GM15510 (cell line): Measurements from ENCODE around the gene PTPRG.

Experiments
- POLR2A ChIP-seq: IDR thresholded peaks from 3 replicates; pipeline ENCODE4 v1.6.1; 2011; ENCODE audit warnings: borderline replicate concordance; ENCODE audit not compliant: insufficient read length; ENCODE audit errors: extremely low read depth

PTPRG gene

DNA sequence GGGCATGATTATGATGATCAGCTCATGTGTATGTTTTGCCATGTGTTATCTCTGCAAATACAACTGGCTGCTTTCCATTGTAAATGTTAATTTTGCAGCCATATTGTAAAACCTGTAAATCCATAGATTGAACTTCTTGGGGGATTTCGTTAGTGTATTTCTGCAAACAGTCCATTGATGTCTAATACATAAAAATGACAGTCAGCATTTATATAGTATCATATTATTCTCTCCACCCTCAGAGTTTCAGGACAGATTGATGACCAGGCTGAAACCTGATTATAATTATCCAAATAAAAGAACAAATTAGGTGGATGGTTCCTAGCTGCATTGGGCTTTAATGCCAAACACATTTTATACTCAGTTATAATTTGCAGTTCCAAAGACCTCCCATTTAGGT, 535.1 kb downstream of the PTPRG start:
- TF ChIP-seq POLR2A = no peak

DNA sequence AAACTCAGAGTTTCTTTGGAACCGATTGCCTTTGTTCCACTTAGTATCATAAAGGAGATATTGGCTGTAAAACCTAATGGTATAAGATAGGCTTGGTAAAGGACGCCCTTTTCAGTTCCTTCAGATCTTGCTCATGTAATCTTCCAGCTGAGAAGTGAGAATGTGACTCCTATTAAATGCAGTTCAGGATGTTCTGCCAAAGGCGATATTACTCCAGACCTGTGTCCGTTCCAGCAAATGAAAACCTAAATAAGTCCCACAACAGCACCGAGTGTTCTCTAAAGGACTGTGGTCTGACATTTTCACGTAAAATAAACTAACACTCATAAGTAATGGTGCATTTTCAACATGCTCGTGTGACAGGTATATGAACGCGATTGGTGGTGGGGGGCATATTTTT, 535.8 kb downstream of the PTPRG start:
- TF ChIP-seq POLR2A = no peak

DNA sequence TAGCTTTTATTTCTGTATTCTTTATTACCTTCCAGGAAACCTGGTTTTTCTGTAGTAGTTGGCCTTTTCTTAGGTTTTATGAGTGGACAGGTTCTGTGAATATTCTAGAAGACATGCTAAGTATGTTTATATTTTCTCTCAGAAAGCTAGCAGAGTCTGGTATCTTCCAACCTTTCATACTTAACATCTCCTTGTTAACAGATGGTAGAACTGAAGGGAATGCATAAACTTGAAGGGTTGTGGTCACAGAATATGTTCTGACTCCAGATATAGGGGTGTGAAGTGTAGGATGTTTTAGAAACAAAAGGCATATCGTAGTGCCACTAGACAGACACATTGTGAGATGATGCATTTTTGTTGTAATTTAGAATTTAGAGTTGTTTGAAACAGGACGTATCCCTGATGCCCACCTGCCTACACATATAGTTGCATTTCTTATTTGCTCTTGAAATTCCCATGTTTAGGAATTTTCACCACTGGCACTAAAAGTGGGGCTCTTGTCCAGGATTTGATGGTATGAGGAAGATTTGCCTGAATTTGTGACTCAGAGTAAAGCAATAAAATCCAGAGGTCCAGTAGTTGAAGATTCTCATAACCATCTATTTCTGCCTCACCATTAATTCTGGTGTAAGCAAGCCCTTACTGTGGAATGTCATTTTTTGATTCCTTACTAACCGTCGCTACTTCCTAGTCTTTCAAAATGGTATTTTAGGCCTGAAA, 537.4 kb downstream of the PTPRG start:
- TF ChIP-seq POLR2A = no peak

DNA sequence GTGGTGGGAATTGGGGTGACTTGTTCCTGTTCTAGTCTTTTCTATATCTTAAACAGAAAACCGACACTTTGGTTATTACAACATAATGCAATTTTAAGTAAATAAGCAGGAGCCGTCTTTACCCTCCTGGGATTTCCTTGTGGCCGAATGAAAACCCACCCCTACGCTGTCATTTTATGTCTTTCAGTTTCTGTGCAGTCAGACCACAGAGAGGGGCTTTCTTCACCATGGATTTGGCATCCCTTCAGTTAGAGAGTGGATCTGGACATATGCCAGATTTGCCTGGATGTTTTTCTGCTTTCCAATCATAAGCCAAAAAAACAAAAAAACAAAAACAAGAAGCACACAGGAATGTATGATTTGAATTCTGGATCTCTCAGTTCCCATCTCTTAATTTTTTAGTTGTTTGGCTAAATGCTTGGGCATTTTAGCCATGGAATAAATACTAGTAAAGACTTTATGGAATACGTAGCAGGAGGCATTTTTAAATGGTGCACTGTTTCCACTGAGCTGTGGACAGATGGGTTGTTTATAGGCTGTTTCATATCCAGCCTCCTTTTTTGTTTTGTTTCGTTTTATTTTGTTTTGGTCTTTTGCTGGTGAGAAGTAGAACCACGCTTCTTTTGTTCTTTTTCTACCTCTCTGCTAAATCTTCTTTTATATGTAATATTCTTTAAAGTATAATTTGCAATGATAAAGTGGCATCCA, 539.1 kb downstream of the PTPRG start:
- no peak for TF ChIP-seq POLR2A

DNA sequence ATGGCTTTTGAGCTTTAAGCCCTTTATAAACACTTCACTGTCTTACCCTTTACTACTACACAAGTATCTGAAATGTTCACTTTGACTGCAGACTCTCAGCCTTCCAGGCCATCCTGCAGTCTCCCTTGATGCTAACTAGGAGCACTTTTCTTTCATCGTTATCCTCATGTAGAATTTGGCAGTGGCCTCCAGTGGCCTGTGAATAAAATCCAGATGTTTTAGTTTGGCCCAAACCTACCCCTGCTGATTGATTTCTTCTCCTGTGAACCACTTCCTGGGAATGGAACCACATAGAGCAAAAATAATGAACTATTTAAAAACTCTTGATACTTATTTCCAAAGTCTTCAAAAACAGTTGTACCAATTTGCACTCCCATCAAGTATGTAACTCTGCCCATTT, 540.1 kb downstream of the PTPRG start:
- no peak for TF ChIP-seq POLR2A

DNA sequence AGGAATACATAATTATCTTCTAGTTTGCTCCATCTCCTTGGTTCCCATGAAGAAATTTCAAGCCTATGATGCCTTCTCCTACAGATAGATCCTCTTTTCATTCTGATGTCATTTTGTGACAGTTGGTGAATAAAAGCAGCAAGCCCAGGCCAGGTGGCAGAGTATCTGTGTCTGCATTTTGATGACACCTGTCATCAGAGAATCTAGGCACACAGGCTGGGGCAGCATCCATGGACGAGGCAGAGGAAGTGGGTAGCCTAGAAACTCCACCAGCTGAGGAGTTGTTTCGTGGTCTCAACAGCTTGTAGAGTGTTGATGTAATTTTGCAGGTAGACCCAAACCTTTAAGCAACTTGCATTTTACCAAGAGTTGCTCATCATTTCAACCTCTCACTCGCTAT, 542.2 kb downstream of the PTPRG start:
- TF ChIP-seq POLR2A = no peak

DNA sequence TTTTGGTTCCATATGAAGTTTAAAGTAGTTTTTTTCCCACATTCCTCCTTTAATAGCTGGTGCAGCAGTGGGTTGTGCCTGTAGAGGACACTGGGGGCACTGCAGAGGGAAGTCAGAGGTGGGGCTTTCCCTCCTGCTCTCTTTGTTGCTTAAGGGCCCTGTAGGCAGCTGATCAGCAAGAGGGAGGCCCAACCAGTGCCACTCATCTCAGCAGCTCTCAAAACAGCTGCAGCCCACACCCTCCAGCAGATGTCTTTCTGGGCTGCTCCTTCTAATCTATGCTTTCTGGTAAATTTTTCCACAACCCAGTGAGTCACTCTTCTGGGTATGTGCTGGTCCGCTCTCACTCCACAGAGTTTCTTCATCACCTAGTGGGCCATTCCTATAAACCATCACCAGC, 548.2 kb downstream of the PTPRG start:
- no peak for TF ChIP-seq POLR2A

DNA sequence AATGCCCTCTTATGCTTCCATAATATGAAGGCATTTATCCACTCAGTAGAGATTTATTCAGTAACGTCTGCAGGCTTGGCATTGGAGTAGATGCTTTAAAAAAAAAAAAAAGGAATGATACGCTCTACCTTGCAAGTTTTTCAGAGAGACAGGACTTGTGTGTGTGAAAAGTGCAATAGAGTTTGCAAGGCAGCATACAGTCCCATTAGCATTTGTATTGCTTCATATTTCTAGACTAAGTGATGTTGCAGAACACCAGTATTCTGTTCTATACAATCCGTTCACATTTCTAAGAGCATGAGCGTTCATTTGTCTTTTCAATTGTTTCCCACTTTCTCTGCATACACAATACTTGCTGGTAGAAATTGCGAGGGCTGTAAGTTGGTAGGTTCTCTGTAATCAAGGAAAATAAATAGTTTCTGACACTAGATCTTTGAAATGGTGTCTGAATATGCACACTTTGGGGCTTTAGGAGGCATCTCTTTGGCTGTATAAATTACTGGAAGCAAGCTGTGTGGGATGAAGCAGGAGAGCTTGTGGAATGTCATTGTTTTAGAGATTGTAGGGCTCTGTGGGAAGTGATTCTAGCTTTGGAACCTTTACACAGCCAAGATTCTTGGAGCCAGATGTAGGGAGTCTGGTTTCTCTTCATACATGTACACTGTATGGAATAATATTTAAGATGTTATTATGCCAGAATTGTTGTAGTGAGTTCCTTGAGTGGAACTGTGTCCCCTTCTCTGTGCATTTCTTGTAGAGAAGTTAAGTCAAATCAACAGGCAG, 549.3 kb downstream of the PTPRG start:
- TF ChIP-seq POLR2A = no peak

DNA sequence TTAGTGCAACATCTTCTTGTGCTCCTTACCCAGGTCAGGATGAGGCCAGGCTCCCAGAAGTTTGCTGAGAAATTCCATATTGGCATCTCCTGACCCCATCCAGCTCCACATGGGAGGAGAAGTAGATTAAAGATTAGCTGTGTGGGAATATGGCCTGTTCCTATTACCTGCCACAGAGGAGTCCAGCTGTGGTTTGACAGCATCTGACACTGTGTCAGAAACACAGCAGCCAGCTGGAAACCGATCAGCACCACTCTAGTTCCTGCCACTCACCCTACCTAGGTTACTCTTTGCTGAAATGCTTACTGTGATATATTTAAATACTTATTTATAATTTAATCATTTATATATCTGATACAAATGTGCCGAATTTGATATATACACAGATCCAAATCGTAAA, 551.7 kb downstream of the PTPRG start:
- no peak for TF ChIP-seq POLR2A

DNA sequence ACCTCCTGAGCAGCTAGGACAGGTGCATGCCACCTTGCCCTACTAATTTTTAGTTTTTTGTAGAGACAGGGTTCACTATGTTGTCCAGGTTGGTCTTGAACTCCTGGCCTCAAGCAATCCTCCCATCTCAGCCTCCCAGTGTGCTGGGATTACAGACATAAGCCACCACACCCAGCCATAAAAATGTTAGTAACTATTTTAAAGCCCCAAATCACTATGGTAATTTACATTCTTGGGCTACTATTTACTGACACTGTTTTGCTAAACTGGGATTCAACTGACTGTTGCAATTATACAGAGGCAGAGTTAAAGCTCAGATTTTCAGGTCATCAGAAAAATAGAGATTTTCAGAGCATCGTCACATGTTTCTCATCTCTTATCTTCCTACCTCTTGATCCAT, 553.4 kb downstream of the PTPRG start:
- no peak for TF ChIP-seq POLR2A

DNA sequence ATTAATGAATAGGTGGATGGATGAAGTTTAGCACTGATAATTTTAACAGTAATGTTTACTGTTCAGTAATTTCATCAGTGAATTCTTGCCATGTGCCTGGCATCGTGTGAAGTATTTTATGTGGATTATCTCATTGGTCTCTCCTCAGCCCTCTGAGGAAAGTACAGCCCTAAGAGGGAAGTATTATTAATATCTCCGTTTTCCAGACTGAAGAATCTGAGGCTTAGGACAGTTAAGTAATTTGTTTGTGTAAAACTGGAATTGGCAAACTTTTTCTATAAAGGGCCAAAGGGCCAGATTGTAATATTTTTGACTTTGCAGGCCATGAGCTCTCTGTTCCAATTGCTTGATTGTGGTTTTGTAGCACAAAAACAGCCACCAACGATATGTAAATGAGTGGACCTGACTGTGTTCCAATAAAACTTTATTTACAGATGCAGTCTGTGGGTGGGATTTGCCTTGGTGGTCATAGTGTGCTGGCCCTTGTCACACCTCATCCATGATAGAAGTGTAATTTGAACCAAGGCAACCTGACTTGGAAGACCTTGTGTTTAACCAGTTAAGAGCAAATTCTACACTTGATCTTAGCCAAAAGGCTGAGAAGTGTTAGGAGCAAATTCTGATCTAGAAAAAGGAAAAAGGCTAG, 556.7 kb downstream of the PTPRG start:
- TF ChIP-seq POLR2A = no peak

DNA sequence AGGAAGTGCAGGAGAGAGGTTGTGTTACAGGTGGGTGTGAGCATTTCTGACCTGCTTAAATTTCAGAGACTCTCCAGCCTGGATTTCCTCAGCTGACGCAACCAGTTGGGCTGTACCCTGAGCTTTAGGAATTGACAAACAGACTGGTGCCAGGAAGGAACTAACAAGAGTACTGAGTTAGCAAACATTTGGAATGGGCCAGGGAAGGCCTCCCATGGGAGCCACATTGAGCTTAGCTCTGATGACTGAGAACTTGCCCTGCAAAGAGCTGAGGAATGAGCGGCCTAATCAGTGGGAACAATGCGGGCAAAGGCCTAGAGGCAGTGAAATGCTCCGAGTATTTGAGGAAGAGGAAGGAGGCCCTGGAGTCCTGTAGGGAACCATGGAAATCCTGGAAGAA, 557.8 kb downstream of the PTPRG start:
- TF ChIP-seq POLR2A = no peak

DNA sequence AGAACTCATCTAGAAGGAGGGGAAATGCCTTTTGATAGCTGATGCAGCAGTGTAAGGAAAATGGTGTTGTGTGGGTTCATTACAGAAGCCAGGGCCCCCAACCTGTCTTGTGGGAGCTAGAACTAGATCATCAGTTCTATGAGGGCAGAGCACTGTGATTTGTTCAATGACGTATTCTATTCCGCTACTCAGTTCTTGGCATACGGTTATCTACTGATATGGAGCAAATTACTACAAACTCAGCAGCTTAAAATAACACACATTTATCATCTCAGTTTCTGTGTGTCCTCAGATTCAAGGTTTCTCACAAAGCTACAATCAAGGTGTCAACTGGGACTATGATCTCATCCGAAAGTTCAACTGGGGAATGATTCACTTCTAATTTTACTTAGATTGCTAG, 561.4 kb downstream of the PTPRG start:
- TF ChIP-seq POLR2A = no peak

DNA sequence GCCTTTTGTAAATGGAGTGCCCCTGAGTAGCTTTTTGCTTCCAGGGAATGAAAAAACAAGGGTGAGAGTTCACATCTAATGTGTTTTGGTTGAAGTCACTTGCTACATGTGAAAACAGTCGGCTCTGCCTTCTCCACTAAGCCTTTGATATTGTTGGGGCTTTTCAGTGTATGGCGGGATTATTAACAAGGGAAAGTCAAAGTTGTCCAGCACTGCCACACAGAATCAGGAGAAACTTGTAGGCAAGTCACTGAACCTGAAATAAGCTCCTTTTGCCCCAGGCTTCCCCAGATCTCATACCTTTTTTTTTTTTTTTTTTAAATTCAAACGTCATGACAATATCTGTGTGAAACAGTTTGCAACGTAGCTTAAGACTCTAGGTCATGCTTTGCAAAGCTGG, 564.0 kb downstream of the PTPRG start:
- no peak for TF ChIP-seq POLR2A

DNA sequence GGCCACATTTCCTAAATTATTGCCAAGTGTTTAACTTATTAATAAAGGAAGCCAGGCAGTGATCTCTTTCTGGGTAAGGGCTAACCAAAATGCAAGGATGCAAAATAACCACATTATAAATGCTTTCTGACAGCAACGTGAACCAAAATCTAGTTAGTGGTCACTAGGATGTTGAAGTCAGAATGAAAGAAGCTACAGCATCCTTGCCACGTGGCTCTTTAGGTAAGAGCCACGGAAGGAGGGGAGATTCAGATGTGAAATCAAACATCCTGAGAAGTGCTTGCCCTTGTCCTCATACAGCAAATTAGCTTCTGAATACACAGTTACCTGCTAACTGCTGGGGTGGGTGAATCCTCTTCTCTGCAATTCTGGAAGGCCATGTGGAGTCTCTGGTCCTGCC, 565.7 kb downstream of the PTPRG start:
- TF ChIP-seq POLR2A = no peak
